Measurements from ENCODE around the gene LRRK1.
"Not testable (repeated sequence)": the region's sequence is repeated elsewhere in the genome, so short reads cannot be mapped to it uniquely, and the experiment has no call there.

The LRRK1 gene

DNA sequence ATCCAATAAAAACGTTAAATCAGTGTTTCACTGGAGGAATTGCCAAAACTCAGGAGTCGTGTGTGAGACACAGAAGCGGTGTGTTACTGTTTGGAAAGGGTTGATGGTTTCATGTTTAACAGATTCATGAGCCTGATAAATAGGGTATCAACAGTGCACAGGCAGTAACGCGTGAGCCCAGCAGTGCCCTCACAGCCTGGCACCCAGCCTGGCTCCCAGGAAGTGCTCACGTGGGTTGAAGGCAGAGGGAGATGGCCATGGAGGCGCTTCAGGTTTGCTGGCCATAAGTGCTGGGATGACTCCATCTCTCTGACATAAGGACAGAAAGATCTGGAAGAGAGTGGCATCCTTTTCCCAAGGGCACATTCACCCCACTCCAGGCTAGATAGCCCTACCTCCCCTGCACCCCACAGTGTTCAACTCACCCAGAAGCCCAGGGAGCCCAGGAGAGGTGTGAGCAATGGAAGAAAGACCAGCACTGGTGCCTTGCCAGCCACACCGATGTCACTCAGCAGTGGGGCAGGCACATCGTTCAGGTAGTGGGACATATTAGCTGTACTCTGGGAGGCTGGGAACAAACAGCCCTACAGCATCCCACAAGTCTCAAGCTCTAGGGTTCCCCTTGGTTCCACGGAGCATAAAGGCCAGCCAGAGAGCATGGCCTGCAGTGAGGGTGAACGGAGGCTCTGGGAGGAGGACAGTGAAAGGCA is 164.3 kb downstream of the LRRK1 start:
- DNase-seq, result no peak

DNA sequence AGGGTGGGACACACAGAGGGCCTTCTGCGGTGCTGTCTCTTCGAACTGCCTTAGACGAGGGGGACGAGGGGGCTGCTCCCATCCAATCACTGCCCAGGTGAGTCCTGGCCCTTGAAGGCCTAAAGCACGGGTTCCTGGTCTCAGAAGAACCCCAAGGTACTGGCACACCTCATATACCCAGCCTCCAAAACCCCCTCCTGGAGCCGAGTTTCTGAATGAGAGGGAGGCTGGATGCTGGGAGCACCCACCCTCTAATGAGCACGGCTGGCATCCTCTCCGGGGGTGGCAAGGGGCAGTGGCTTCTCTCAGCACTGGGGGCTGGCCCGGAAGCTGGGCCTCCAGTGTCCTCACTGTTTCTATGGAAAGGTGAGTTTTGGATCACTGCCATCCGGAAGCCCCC is 165.6 kb downstream of the LRRK1 start:
- DNase-seq, result no peak

DNA sequence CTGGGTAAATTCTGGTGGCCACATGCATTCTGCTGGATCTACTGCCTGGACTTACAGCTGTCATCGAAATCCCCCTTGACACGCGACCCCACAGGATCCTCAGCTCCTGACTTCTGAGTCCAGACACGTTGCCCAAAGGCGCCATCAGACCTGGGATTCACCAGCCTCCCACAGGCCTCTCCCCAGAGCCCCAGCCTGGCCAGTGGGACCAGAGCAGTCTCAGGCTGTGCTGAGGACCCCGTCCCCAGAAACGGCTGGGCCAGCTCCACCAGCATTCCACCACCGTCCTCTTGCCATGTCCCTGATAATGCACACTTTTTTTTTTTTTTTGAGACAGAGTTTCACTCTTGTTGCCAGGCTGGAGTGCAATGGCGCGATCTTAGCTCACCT is 166.1 kb downstream of the LRRK1 start:
- no peak for DNase-seq

DNA sequence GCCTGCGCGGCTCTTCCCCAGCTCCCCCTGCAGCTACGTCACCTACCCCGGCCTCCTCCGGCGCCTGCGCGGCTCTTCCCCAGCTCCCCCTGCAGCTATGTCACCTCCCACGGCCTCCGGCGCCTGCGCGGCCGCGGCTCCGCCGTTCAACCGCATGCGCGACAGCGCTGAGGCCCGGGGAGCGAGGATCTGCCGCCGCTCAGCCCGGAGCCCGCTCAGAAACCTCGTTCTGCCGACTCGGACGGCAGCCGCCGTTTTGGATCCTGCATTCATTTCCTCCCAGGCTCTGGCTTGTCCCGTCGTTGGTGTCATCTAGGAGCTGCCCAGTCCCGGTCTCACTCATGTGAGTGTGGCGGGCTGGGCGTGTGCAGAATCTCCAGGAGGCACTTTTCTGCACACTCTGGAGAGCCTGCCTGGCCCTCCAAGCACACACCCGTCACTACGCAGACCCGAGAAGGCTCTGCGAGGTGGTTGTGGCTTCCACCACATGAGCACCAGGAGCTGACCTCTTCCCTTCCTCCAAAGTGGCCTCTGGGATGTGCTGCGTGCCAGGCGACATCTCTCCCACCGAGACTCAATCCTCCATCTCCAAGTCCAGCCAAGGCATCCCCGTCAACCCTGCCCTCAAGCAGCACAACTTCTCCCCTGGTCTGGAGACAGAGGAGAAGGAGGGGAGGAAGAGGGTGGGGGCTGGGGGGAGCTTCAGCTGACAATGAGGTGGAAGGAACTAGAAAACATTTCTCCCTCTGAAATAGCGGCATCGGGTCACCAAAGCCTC is 167.4 kb downstream of the LRRK1 start:
- no peak for DNase-seq

DNA sequence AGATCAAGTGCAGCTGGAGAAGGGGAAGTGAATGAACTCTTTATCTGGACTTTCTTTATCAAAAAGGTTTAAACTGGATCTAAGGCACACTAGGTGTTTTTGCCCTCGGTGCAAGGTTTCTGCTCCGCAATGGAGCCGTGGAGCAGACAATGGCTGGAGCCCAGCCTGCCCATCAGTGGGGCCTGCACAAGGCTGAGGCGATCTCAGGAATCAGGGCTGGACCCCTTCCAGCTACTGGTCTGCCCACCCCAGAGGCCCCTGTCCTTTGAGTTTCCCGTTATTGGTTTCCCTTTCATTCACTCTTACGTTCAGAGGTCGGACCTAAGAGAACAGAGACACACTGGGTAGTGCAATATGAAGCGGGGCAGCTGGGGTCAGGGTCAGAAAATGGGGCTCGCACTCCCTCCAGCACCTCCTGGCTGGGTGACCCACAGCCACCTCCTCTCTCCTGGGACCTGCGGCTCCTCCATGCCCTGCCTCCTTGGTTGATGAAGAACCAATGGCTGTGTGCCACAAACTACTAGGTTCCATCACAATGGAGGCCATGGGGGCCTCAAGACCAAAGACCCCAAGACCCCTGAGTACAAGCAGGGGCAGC is 168.1 kb downstream of the LRRK1 start:
- DNase-seq, result no peak

DNA sequence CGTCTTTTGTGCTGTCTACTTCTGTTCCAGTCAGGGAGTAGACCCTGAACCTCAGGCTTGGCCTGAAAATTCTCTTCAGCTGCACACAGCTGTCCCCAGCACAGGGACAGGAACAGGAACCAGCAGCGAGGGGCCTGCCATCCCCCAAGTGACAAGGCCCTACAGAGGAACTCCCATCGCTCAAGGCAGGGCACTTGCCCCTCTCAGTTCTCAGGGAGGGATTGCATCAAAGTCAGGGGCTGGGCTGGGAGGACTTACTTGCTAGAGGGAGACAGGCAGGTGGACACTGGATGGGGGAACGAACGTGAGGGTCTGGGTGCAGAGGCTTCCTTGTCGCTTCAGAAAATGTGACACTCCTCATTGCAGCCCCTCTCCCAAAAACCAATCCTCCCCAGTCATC is 169.1 kb downstream of the LRRK1 start:
- no peak for DNase-seq

DNA sequence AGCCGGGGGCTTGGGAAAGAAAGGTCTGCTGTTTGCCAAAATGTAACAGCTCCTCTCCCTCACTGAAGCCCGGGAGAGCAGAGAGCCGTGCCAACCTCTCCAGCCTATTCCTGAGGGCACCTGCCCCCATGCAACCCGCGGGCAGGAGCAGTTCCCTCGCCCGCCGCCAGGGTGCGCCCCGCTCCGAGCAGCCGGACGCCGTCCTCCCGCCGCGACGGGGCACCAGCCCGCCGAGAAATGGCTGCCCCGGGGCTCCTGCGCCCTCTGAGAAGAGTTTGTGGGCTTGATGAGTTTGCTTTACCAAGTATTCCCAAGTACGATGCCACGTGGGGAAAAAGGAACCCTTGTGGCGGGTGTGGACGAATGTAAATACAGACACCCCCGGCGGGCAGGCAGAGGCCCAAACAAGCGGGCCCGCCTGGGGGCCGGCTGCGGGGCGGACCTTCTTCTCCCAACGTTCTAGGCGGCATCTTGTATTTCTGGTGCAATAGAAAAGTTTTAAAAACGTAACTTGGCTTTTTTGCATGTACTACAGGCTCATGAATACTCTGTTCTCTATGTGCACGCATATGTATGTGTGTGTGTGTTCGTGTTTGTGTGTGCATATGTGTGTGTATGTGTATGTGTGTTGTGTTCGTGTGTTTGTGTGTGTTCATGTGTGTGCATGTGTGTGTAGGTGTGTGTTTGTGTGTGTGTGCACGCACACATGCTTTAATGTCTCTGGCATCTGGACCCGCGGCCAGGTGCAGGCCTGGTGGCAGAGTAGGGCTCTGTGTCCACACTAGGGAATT is 169.8 kb downstream of the LRRK1 start:
- DNase-seq, result peak; percentile 57

DNA sequence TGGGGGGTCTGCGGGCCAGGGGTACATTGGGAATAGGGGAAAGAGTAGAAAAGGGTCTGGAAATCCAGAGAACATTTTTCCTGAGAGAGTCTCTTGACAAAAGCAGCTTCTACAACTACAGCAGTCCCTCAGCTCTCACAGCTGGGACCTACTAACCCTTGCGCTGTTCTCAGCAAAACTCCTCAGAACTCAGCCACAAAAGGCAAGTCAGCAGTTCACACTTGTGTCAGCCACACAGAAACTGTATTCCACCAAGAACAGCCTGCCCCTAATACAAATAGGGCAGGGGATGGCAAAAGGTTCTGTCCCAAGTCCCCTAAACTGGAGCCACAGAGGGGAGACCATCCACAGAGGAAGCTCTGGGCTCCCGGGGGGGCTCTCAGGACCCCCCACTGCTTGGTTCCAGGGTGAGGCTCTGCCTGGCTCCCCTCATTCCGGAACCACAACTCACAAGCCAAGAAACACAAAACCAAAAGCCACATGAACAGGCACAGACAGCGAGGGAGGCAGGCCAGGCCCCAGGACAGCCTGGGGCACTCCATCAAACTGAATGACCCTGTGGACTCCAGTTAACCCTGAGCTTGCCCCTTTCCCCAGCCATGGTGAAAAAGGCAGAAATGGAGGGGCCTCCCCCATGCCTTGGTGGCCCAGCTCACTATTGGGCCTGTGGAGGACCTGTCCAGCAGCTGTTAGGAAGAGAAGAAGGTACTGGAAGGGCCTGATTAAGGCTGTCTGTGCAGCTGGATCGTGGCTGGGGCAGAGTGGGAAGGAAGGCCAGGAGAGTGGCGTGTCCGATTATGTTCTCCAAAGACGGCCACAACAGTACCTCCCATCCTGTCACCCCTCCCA is 170.6 kb downstream of the LRRK1 start:
- DNase-seq, result no peak

DNA sequence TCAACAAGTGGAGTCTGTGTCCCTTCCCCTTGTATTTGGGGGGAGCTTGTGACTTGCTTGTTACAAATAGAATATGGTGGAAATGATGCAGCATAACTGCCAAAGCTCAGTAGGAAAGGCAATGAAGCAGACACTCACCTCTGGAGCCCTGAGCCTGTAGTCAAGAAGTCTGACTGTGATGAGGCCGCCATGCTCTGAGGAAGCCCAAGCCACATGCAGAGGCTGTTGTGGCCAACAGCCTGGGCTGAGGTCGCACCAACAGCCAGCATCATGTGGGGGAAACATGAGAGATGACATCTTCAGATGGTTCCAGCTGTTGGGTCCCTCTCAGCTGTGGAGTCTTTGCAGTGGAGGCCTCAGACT is 171.3 kb downstream of the LRRK1 start:
- no peak for DNase-seq

DNA sequence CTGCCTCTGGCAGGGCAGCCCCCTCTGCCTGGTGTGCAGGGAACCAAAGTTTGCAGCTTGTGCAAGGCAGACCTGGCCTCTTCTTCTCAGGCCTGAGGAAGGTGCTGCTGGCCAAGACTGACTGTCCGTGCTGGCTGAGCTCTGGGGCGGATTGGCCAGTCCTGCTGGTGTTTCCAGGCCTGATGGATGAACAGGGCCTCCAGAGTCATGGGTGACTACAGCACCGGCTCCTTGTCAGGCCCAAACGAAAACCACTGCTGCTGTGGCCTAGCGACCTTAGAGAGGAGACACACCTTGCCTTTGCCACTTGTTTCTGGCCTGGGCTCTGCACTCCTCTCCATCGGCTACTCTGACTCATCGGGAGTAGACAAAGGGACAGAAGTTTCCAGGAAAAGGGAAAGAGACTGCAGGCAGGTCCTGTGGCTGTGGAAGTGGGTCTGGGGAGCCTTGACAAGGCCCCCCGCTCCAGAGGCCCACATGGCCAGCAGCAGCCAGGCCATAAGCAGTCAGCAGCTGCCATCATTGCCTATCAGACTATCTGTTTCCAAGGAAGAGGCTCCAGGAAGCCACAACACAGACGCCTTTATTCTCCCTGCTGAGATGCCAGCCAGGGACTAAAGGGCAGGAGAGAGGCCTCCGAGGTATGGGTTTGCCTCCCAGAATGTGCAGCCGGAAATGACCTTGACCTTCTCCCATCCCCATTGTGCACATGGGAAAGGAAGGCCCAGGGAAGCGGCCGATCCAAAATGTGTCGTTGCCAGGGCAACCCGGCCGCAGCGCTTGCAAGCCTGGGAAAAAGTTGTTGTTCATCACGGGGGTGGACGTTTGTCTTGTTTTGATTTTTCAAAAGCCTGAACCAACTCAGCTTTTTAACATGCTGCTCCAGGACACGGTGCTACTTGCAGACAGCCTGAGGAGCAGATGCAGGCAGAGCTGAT is 172.2 kb downstream of the LRRK1 start:
- DNase-seq, result no peak

DNA sequence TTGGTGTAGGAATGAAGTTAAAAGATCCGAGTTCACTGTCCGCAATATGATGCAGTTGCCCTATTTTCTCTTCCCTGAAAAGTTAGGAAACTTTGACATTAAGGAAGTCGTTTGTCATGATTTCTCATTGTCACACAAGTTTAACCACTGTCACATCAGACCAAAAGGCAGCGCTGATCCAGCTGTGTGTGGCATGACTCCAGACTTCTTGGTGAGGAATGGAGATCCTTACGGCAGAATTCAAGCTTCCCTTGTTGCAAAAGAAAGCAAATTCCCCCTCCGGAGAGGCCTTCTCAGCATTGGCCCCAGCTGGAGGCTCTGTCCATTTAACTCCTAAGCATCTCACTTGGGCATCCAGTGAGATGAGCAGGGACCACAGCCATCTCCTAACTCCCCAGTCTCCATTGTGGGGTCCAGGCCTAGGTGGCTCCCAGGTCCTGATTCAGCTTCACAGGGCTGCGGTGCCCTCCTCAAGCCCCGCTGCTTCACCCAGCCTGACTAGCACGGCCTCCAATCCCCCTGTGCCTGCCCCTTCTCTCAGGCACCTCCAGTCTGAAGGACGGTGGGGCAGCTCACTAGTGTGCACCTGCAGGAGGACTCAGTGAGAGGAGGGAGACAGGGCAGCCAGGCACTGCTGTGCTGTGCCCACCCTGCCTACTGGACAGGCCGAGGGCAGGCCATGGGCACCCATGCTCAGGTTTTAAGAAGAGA is 173.2 kb downstream of the LRRK1 start:
- no peak for DNase-seq

DNA sequence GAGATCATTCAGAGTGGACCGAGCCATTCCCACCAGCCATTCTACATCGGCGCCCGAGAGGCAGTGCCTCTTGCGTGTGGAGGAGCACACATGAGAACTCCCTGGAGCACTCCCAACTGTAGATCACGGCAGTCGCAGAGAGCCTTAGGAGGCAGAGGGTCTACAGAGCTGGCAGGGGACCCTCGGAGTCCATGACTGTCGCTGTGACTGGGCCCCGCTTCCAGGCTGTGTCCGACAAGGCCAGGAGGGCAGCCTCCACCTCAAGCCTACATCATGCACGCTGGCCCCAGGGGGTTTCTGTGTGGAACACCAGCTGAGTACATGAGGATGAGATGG is 173.7 kb downstream of the LRRK1 start:
- DNase-seq, result no peak

DNA sequence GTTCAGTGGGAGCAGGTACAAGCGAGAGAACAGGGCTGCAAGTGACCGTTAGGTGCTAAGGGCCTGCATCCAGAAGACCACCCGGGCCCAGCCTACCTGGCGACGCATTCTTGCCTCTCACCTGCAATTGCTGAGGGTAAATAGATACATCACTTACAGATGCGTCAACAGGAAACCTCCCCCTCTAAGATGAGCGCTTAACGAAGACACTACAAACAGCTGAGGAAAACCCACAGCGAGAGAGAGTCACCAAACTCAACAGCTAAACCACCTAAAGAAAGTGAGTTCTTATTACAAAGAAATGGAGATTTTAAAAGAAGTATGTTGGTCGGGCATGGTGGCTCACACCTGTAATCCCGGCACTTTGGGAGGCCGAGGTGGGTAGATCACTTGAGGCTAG is 174.8 kb downstream of the LRRK1 start:
- no peak for DNase-seq

DNA sequence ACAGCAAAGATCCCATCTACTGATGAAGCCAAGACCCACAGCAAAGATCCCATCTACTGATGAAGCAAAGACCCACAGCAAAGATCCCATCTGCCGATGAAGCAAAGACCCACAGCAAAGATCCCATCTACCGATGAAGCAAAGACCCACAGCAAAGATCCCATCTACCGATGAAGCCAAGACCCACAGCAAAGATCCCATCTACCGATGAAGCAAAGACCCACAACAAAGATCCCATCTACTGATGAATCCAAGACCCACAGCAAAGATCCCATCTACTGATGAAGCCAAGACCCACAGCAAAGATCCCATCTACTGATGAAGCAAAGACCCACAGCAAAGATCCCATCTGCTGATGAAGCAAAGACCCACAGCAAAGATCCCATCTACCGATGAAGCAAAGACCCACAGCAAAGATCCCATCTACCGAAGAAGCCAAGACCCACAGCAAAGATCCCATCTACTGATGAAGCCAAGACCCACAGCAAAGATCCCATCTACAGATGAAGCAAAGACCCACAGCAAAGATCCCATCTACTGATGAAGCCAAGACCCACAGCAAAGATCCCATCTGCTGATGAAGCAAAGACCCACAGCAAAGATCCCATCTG is 176.7 kb downstream of the LRRK1 start:
- DNase-seq, result not testable (repeated sequence)

DNA sequence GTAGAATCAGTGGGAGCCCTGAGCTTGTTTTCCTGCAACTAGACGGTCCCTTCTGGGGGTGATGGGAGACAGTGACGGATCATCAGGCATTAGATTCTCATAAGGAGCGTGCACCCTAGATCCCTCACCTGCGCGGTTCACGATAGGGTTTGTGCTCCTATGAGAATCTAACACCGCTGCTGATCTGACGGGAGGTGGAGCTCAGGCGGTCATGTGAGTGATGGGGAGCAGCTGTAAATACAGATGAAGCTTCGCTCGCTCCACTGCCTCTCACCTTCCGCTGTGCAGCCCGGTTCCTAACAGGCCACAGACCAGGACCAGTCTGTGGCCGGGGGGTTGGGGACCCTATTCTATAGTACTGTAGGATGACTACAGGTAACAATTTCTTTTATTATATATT is 178.0 kb downstream of the LRRK1 start:
- no peak for DNase-seq

DNA sequence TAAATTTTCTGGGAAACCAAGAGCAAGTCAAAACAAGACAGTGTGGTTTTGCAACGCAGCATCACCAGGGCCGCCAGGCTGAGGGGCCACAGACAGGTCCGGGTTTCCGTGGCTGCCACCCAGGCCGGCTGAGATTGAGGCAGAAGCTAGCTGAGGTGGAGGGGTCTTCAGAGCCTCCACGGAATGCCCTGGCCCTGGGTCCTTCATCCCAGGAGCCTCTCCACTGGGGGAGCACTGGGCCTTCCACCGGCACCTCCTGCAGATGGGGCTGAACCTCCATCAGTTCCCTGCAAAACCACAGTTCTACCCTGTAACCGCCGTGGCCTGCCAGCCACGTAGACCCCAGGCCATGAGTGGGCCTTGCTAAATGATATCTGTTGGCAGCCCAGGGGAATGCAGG is 180.0 kb downstream of the LRRK1 start:
- DNase-seq, result no peak

DNA sequence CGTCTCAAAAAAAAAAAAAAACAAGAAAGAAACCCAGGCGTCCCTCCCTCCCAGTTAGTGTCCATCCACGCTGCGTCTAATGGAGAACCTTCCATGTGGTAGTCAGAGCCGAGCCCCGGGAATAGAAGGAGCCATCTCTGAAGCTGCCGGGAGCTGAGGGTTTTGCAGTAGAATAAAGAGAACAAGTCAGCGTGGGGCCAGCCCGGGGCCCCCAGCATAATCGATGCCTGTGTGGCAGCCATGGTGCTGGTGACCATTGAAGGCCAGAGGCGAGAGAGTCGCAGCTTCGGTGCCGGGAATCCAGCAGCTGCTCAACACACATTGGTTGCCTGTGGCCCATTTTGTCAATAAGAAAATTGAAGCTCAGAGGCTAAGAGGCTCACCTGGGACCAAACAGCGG is 181.0 kb downstream of the LRRK1 start:
- DNase-seq, result no peak

DNA sequence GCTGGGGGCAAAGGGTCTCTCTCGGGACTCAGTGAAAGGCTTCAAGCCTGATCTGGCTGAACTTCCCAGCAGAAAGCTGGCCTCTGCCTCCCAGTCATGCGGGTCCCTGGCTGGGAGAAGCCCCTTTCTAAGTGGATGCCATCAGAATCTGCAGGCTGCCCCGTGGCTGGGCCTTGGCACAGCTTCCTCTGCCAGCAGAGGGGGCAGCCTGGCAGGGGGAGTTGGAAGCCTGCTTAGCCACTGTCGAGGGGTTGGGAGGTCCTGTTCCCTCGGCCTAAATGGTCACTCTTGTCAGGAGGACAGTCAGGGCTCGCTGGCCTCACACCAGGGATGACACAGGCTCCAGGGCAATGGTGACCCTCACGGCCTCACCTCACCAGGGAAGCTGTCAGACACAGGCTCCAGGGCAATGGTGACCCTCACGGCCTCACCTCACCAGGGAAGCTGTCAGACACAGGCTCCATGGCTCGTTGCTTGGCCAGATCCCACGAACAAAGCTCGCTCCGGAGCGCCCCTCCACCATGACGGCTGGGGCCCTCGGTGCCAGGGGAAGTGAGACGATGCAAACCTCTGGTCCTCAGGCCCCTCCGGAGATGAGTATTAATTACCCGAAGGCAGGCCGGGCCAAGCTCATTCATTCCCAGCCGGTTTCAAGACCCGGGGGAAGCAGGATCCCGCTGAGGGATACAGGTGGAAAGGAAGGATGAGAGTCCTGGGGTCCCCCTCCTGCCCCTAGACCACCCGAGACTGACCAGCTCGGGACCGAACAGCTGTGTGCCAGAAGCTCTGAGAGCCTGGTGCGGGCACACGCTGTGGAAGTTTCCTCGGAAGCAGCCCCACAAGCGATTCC is 181.7 kb downstream of the LRRK1 start:
- DNase-seq, result no peak

DNA sequence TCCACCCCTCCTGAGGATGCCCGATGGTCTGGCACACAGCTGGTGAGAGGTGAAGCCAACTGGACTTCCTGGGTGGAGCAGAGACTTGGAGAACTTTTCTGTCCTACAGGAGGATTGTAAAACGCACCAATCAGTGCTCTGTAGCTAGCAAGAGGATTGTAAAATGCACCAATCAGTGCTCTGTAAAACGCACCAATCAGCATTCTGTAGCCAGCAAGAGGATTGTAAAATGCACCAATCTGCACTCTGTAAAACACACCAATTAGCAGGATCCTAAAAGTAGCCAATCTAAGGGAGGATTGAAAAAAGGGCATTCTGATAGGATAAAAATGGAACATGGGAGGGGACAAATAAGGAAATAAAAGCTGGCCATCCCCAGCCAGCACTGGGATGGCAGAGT is 182.5 kb downstream of the LRRK1 start:
- no peak for DNase-seq

Data from CD4-positive, alpha-beta T cell treated with Interleukin-4 for 4 hours (primary cell).